ENCODE data around the gene SGCG.

DNA sequence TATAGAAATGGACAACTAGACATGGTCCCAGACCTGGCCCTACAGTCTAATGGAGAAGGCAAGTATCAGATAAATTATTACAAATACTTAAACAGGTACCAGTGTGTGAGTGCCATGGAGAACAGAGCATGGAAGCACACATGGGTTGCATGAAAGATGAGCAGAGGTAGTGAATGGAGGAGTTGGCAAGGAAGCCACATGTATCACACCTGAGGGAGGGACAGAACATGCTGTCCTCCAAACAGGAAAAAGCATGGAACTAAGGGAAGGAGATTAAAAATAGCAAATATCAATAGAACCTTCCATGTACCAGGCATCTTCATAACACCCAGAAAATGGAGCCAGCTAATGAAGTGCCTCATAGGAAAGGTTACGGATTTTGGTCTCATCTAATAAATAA is 166.8 kb downstream of the SGCG start:
- TF ChIP-seq ZNF274 (IDR thresholded peaks at IDR 0.05; ENCODE audit: low read depth, low read length): no peak
- no peak for TF ChIP-seq YY1 (IDR thresholded peaks at IDR 0.05; ENCODE audit: insufficient read depth, insufficient read length)

Measured in NT2/D1 (cell line).